MG63 (cell line): ENCODE measurements around the gene REPS2. TPM values are rescaled to one million over a fixed set of nuclear protein-coding genes. Genes with fewer than 3 reads are reported as not detected.
A peak's percentile ranks its signal among the peaks of the same experiment; 100 is the strongest.

Experiments used
- DNase-seq: peaks from one replicate; pipeline ENCODE4 v3.0.0-alpha.2; 2020
- H3K27me3 ChIP-seq: fragments of 250-450 bp; sonication (Bioruptor Pico); 2 replicates; pipeline ENCODE4 v1.5.1; 2020; ENCODE audit warnings: mild to moderate bottlenecking, moderate library complexity
- H3K36me3 ChIP-seq: fragments of 250-450 bp; sonication (Bioruptor Pico); 2 replicates; pipeline ENCODE4 v1.5.1; 2020; ENCODE audit warnings: mild to moderate bottlenecking, moderate library complexity
- H3K4me3 ChIP-seq: fragments of 250-450 bp; sonication (Bioruptor Pico); 2 replicates; pipeline ENCODE4 v1.5.1; 2020; ENCODE audit warnings: mild to moderate bottlenecking, moderate library complexity
- H3K9me3 ChIP-seq: fragments of 250-450 bp; sonication (Bioruptor Pico); 2 replicates; pipeline ENCODE4 v1.5.1; 2020; ENCODE audit warnings: mild to moderate bottlenecking, moderate library complexity
- total RNA-seq: library from RNA; depleted of rRNA; stranded (reverse); fragments of >200 nt; shearing (Covaris generic); gene quantifications from 2 replicates; pipeline ENCODE4 v1.2.3, GENCODE V29; 2014; ENCODE audit warnings: low replicate concordance

REPS2 gene
- total RNA-seq, 1 experiment from 2014 or later: 0.07 TPM

GRCh38 chrX:17039826-17040225, 93.4 kb downstream of the REPS2 start:
- Histone ChIP-seq H3K27me3 (no peaks in the 10 kb centered on the region; the same call in 1 of the 2 replicates), H3K9me3 (no peaks in the 10 kb centered on the region), H3K36me3 (no peaks in the 10 kb centered on the region), H3K4me3 (no peak overlapping the region)
- DNase-seq: no peak

GRCh38 chrX:17040711-17041110, 94.3 kb downstream of the REPS2 start:
- DNase-seq: no peak
- Histone ChIP-seq H3K27me3 (no peaks in the 10 kb centered on the region; the same call in 1 of the 2 replicates), H3K36me3 (no peaks in the 10 kb centered on the region), H3K9me3 (no peaks in the 10 kb centered on the region), H3K4me3 (no peak overlapping the region)

GRCh38 chrX:17042037-17042436, 95.6 kb downstream of the REPS2 start:
- H3K4me3 ChIP-seq: no peak overlapping the region
- DNase-seq: no peak
- H3K9me3 ChIP-seq: no peaks in the 10 kb centered on the region
- H3K36me3 ChIP-seq: no peaks in the 10 kb centered on the region
- no peaks in the 10 kb centered on the region; the same call in 1 of the 2 replicates for H3K27me3 ChIP-seq

GRCh38 chrX:17046478-17047097, 100.1 kb downstream of the REPS2 start:
- DNase-seq: peak; percentile 32
- Histone ChIP-seq H3K9me3 (no peaks in the 10 kb centered on the region), H3K4me3 (no peak overlapping the region), H3K27me3 (no peaks in the 10 kb centered on the region), H3K36me3 (no peaks in the 10 kb centered on the region)

GRCh38 chrX:17047224-17047623, 100.8 kb downstream of the REPS2 start:
- no peak for DNase-seq
- Histone ChIP-seq H3K9me3 (no peaks in the 10 kb centered on the region), H3K4me3 (no peak overlapping the region), H3K36me3 (no peaks in the 10 kb centered on the region), H3K27me3 (no peaks in the 10 kb centered on the region)

- Histone ChIP-seq H3K9me3 (no peaks in the 10 kb centered on the region), H3K4me3 (no peak overlapping the region), H3K36me3 (no peaks in the 10 kb centered on the region), H3K27me3 (no peaks in the 10 kb centered on the region)
- no peak for DNase-seq
These were observed 105.8 kb downstream of the REPS2 start for GRCh38 chrX:17052210-17052609.

- Histone ChIP-seq H3K36me3 (no peaks in the 10 kb centered on the region), H3K27me3 (no peaks in the 10 kb centered on the region), H3K4me3 (no peak overlapping the region), H3K9me3 (no peaks in the 10 kb centered on the region)
- peak; percentile 1 for DNase-seq
These were observed 106.3 kb downstream of the REPS2 start for GRCh38 chrX:17052793-17053192.

- no peak overlapping the region for H3K4me3 ChIP-seq
- no peak for DNase-seq
- no peaks in the 10 kb centered on the region for H3K36me3 ChIP-seq
- no peaks in the 10 kb centered on the region for H3K27me3 ChIP-seq
- H3K9me3 ChIP-seq: no peaks in the 10 kb centered on the region
These were observed 107.0 kb downstream of the REPS2 start for GRCh38 chrX:17053502-17053901.

GRCh38 chrX:17056868-17057608, 110.6 kb downstream of the REPS2 start:
- no peaks in the 10 kb centered on the region for H3K9me3 ChIP-seq
- H3K36me3 ChIP-seq: no peaks in the 10 kb centered on the region
- H3K4me3 ChIP-seq: no peak overlapping the region
- no peaks in the 10 kb centered on the region for H3K27me3 ChIP-seq
- DNase-seq: no peak

GRCh38 chrX:17062065-17062464, 115.6 kb downstream of the REPS2 start:
- H3K9me3 ChIP-seq: no peaks in the 10 kb centered on the region

GRCh38 chrX:17065100-17065499, 118.6 kb downstream of the REPS2 start:
- DNase-seq: no peak
- H3K9me3 ChIP-seq: no peaks in the 10 kb centered on the region
- H3K27me3 ChIP-seq: no peaks in the 10 kb centered on the region
- no peaks in the 10 kb centered on the region for H3K36me3 ChIP-seq
- H3K4me3 ChIP-seq: no peak overlapping the region

More at GRCh38 chrX:17062065-17062464, 115.6 kb downstream of the REPS2 start:
- Histone ChIP-seq H3K27me3 (no peaks in the 10 kb centered on the region), H3K4me3 (no peak overlapping the region), H3K36me3 (no peaks in the 10 kb centered on the region)
- DNase-seq: no peak

- H3K4me3 ChIP-seq: no peak overlapping the region
- no peak for DNase-seq
- no peaks in the 10 kb centered on the region for H3K36me3 ChIP-seq
- H3K9me3 ChIP-seq: no peaks in the 10 kb centered on the region
- H3K27me3 ChIP-seq: no peaks in the 10 kb centered on the region
These were observed 121.1 kb downstream of the REPS2 start for GRCh38 chrX:17067534-17067933.

GRCh38 chrX:17072301-17072700, 125.8 kb downstream of the REPS2 start:
- H3K27me3 ChIP-seq: no peaks in the 10 kb centered on the region
- no peak overlapping the region for H3K4me3 ChIP-seq
- H3K36me3 ChIP-seq: no peaks in the 10 kb centered on the region
- DNase-seq: no peak
- no peaks in the 10 kb centered on the region for H3K9me3 ChIP-seq

GRCh38 chrX:17072721-17073230, 126.3 kb downstream of the REPS2 start:
- Histone ChIP-seq H3K9me3 (no peaks in the 10 kb centered on the region), H3K36me3 (no peaks in the 10 kb centered on the region), H3K27me3 (no peaks in the 10 kb centered on the region), H3K4me3 (no peak overlapping the region)
- no peak for DNase-seq

GRCh38 chrX:17075004-17075403, 128.5 kb downstream of the REPS2 start:
- no peaks in the 10 kb centered on the region for H3K36me3 ChIP-seq
- H3K9me3 ChIP-seq: no peaks in the 10 kb centered on the region
- no peak for DNase-seq
- no peaks in the 10 kb centered on the region for H3K27me3 ChIP-seq
- no peak overlapping the region for H3K4me3 ChIP-seq

- Histone ChIP-seq H3K4me3 (no peak overlapping the region), H3K36me3 (no peaks in the 10 kb centered on the region), H3K9me3 (no peaks in the 10 kb centered on the region), H3K27me3 (no peaks in the 10 kb centered on the region)
- DNase-seq: no peak
These were observed 130.9 kb downstream of the REPS2 start for GRCh38 chrX:17077361-17077760.

- peak; percentile 8 for DNase-seq
- Histone ChIP-seq H3K27me3 (no peaks in the 10 kb centered on the region), H3K9me3 (no peaks in the 10 kb centered on the region), H3K4me3 (no peak overlapping the region), H3K36me3 (no peaks in the 10 kb centered on the region)
These were observed 131.7 kb downstream of the REPS2 start for GRCh38 chrX:17078031-17078720.
